ENCODE results near the gene INPP4B.

The INPP4B gene

DNA sequence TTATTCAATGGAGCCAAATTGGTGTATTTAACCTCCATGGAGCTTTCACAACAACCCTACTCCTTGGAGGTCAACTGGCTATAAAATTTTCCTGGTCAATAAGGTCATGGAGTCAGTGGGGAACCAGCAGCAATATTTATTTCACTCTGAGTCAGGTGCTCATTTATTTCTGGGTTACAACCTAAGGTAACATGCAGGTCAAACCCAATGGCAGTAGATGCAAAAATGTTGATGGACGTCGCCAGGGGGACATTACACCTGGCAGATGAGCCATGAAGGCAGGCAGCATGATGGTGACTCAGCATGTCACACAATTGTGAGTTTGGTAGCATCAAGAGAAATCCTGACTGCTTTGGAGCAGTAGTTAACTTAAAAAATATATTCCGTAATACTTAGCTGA, 695.6 kb downstream of the INPP4B start:
- no peak overlapping the region for H3K4me3 ChIP-seq (ENCODE audit: low read length)
- no peak for DNase-seq (ENCODE audit: low read depth)
- TF ChIP-seq, protein P1, sequence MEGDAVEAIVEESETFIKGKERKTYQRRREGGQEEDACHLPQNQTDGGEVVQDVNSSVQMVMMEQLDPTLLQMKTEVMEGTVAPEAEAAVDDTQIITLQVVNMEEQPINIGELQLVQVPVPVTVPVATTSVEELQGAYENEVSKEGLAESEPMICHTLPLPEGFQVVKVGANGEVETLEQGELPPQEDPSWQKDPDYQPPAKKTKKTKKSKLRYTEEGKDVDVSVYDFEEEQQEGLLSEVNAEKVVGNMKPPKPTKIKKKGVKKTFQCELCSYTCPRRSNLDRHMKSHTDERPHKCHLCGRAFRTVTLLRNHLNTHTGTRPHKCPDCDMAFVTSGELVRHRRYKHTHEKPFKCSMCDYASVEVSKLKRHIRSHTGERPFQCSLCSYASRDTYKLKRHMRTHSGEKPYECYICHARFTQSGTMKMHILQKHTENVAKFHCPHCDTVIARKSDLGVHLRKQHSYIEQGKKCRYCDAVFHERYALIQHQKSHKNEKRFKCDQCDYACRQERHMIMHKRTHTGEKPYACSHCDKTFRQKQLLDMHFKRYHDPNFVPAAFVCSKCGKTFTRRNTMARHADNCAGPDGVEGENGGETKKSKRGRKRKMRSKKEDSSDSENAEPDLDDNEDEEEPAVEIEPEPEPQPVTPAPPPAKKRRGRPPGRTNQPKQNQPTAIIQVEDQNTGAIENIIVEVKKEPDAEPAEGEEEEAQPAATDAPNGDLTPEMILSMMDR (IDR thresholded peaks at IDR 0.05; ENCODE audit: insufficient read depth, low read depth, low read length, missing control alignments) = no peak

DNA sequence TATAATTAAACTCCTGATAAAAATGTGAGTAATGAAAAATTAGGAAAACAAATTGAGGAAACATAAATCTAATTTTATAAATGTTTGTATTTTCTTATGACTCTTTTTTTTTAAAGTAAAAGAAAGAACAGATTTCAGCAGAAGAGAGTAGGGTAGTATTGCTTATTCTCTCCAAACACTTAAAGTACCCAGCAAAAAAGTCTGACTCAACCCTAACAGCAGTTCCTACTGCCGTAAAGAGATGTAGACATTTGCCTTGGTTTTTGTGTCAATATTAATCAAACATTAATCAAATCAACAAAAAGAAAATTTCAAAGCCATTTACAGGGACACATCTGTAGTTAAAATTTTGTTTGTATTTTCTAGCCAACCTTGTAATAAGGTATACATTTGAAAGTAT, 701.3 kb downstream of the INPP4B start:
- DNase-seq (ENCODE audit: low read depth) = no peak
- H3K4me3 ChIP-seq (ENCODE audit: low read length) = no peak overlapping the region
- TF ChIP-seq, protein P1 (IDR thresholded peaks at IDR 0.05; ENCODE audit: insufficient read depth, low read depth, low read length, missing control alignments) = no peak

DNA sequence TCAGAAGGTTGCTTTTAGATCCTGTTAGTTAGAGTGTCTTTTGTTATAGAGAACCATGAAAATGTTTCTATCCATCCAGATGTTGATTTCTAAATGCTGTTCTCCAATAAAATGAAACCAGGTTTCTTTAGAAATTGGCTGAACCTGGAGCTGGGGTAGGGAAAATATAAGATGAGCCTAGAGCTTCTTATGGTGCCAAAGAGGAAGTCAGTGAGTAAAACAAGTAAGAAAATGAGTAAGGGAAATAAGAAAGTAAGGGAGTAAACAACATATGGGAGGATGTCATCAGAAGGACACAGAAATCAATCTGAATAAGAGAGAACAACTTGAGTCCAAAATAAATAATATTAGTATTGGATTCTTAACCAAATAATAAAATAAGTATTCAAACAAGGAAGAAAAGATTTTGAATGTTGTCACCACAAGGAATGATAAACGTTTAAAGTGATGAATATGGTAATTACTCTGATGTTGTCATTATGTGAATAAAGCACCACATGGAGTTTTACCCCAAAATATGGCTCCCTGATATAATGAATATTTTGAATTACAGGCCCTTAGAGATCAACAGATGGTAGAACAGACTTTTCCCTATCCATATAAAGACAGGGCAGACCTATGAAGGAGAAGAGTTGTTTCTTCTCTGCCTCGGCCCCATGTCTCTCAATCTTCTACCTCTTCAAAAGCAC, 703.6 kb downstream of the INPP4B start:
- H3K4me3 ChIP-seq (ENCODE audit: low read length) = no peak overlapping the region
- no peak for DNase-seq (ENCODE audit: low read depth)
- TF ChIP-seq, protein P1 (IDR thresholded peaks at IDR 0.05; ENCODE audit: insufficient read depth, low read depth, low read length, missing control alignments) = no peak

DNA sequence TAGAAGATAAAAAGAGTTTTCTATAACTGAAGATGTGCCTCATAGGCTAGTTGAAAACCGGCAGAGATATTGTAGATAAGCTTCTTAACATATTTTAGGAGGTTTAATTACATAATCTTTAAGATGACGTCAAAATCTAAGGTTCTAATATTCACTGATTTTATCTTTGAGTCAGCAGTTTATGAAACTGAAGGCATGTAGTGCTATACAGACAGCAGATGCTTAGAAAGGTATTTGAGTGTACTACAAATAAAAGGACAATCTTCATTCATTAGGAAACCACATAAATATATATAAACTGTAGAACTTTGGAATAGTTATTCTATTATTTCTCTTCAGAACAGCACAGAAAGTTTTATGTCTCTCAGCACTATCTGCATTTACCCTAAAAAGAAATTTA, 704.9 kb downstream of the INPP4B start:
- no peak overlapping the region for H3K4me3 ChIP-seq (ENCODE audit: low read length)
- TF ChIP-seq, protein P1 (IDR thresholded peaks at IDR 0.05; ENCODE audit: insufficient read depth, low read depth, low read length, missing control alignments) = no peak
- DNase-seq (ENCODE audit: low read depth) = no peak

DNA sequence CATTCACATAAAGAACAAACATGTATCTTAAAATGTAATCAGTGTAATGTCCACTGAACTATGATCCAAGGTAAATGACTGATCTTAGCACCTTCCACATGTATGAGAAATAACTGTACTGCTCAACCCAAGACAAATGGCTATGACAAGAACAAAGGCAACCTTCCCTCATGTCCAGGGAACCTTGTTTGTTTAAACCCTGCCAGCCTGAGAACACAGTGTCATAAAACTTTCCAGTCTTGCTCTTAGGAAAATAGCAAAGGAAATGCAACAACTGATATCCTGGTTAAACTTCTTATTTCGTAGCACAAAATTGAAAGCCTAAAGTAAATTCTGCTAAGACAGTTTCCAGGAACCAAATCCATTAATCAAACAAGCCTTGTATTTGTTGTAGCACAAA, 715.4 kb downstream of the INPP4B start:
- TF ChIP-seq, protein P1 (IDR thresholded peaks at IDR 0.05; ENCODE audit: insufficient read depth, low read depth, low read length, missing control alignments) = no peak
- no peak overlapping the region for H3K4me3 ChIP-seq (ENCODE audit: low read length)

DNA sequence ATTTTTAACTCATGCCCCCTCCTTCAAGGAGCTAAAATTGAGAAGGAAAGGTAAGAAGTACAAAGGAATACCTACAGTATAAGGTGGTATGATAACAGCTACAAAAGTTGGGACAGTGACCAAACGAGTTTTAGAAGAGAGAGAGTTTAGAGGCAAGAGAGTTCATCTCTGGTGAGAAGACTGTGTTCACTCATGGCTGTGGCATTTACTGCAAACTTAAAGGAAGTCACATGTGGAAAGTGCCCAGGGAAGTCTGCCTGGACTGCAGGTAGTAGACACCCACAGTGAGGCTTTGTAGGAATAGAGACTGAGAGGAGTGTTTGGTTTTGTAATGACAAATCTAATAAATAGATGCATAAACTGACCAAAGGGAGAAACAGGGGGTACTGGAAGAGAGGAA, 716.2 kb downstream of the INPP4B start:
- DNase-seq (ENCODE audit: low read depth) = peak; percentile 60
- no peak overlapping the region for H3K4me3 ChIP-seq (ENCODE audit: low read length)
- TF ChIP-seq, protein P1 (IDR thresholded peaks at IDR 0.05; ENCODE audit: insufficient read depth, low read depth, low read length, missing control alignments) = no peak

More for the DNA sequence above, 715.4 kb downstream of the INPP4B start:
- no peak for DNase-seq (ENCODE audit: low read depth)

DNA sequence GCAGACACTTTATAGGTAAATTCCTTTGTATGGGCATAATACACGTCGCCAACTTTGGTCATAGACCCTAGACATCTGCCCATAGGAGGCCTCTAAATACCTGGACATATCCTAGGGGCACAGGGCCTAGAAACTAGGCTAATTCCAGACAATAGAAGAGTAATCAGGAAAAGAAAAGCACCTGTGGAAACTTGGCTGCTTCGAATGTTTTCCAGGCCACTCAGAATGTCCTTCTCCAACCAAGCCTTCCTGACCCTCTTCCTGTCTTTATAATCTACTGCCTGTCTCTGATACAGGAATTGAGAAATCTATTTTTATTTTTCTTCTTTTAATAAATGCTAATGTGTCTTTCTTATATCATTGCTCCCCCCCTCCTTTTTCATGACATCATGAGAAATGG, 716.6 kb downstream of the INPP4B start:
- TF ChIP-seq, protein P1 (IDR thresholded peaks at IDR 0.05; ENCODE audit: insufficient read depth, low read depth, low read length, missing control alignments) = no peak
- no peak overlapping the region for H3K4me3 ChIP-seq (ENCODE audit: low read length)
- no peak for DNase-seq (ENCODE audit: low read depth)
